PC-9 (cell line): ENCODE data around the gene CTNNBL1.

ENCODE experiments used
- CTCF ChIP-seq: fragments of 200-600 bp; sonication (generic); conservative IDR thresholded peaks from 2 replicates; pipeline ENCODE4 v1.6.1; 2017; ENCODE audit warnings: mixed run types, antibody characterized with exemption, mild to moderate bottlenecking, moderate library complexity
- EZH2 ChIP-seq: fragments of 200-600 bp; sonication (generic); IDR thresholded peaks from 2 replicates; pipeline ENCODE4 v1.8.0; 2017; ENCODE audit warnings: antibody characterized with exemption, low read depth

GRCh38 chr20:37656945-37657344 lies 36.9 kb upstream of the CTNNBL1 start:
- no peak for TF ChIP-seq EZH2
- TF ChIP-seq CTCF: no peak
